Measurements from ENCODE around the gene FBXO8.

DNA sequence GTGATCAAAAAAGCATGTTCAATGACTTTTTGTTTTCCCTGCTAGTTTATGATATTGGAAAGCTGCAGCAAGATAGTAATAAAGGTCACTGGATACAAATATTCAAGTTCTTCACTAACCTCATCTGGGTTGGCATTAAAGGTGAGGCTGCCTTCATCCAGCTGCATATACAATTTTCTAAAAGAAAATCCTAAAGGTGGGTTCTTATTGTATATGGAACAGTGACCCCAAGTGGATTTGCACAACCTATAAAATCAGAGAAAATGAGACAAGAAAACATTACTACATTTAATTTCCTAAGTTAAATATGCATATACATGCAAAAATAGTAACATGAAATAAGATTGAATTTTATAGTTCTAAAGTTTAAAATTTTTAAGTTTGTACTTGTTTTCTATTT is 23.9 kb downstream of the FBXO8 start:
- TF ChIP-seq, protein P1, sequence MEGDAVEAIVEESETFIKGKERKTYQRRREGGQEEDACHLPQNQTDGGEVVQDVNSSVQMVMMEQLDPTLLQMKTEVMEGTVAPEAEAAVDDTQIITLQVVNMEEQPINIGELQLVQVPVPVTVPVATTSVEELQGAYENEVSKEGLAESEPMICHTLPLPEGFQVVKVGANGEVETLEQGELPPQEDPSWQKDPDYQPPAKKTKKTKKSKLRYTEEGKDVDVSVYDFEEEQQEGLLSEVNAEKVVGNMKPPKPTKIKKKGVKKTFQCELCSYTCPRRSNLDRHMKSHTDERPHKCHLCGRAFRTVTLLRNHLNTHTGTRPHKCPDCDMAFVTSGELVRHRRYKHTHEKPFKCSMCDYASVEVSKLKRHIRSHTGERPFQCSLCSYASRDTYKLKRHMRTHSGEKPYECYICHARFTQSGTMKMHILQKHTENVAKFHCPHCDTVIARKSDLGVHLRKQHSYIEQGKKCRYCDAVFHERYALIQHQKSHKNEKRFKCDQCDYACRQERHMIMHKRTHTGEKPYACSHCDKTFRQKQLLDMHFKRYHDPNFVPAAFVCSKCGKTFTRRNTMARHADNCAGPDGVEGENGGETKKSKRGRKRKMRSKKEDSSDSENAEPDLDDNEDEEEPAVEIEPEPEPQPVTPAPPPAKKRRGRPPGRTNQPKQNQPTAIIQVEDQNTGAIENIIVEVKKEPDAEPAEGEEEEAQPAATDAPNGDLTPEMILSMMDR (tag by site-specific recombination; IDR thresholded peaks at IDR 0.05): no peak
- TF ChIP-seq PRDM10 (tag by site-specific recombination; IDR thresholded peaks at IDR 0.05) (no peak), RBAK (tag by site-specific recombination; IDR thresholded peaks at IDR 0.05) (no peak)
- TF ChIP-seq, protein P2, sequence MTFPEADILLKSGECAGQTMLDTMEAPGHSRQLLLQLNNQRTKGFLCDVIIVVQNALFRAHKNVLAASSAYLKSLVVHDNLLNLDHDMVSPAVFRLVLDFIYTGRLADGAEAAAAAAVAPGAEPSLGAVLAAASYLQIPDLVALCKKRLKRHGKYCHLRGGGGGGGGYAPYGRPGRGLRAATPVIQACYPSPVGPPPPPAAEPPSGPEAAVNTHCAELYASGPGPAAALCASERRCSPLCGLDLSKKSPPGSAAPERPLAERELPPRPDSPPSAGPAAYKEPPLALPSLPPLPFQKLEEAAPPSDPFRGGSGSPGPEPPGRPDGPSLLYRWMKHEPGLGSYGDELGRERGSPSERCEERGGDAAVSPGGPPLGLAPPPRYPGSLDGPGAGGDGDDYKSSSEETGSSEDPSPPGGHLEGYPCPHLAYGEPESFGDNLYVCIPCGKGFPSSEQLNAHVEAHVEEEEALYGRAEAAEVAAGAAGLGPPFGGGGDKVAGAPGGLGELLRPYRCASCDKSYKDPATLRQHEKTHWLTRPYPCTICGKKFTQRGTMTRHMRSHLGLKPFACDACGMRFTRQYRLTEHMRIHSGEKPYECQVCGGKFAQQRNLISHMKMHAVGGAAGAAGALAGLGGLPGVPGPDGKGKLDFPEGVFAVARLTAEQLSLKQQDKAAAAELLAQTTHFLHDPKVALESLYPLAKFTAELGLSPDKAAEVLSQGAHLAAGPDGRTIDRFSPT (tag by site-specific recombination; IDR thresholded peaks at IDR 0.05): no peak

Data from HEK293 (cell line).